Ishikawa (cell line): ENCODE results near the gene PCED1A.

Experiments
- CEBPB ChIP-seq: IDR thresholded peaks from 2 replicates; pipeline ENCODE4 v1.6.1; 2012
- CREB1 ChIP-seq: IDR thresholded peaks from 2 replicates; pipeline ENCODE4 v1.6.1; 2012; ENCODE audit warnings: low read depth
- EGR1 ChIP-seq: IDR thresholded peaks from 2 replicates; pipeline ENCODE4 v1.6.1; 2012
- EP300 ChIP-seq: IDR thresholded peaks from 2 replicates; pipeline ENCODE4 v1.6.1; 2012; ENCODE audit warnings: borderline replicate concordance
- FOXM1 ChIP-seq: IDR thresholded peaks from 2 replicates; pipeline ENCODE4 v1.6.1; 2012; ENCODE audit warnings: low read depth, borderline replicate concordance
- MAX ChIP-seq: IDR thresholded peaks from 2 replicates; pipeline ENCODE4 v1.6.1; 2012
- RAD21 ChIP-seq: IDR thresholded peaks from 2 replicates; pipeline ENCODE4 v1.6.1; 2012; ENCODE audit warnings: low read depth
- REST ChIP-seq: IDR thresholded peaks from 2 replicates; pipeline ENCODE4 v1.6.1; 2012; ENCODE audit warnings: low read depth, mild to moderate bottlenecking
- TAF1 ChIP-seq: IDR thresholded peaks from 2 replicates; pipeline ENCODE4 v1.6.1; 2012; ENCODE audit warnings: low read depth, mild to moderate bottlenecking
- TCF12 ChIP-seq: IDR thresholded peaks from 2 replicates; pipeline ENCODE4 v1.6.1; 2012; ENCODE audit warnings: low read depth
- YY1 ChIP-seq: IDR thresholded peaks from 2 replicates; pipeline ENCODE4 v1.6.1; 2012; ENCODE audit warnings: low read depth

- TF ChIP-seq TAF1 (no peak), RAD21 (no peak), YY1 (no peak), MAX (no peak), CREB1 (no peak), TCF12 (no peak), CEBPB (no peak), EP300 (no peak), REST (no peak), EGR1 (no peak), FOXM1 (no peak)
Measured at GRCh38 chr20:2878515-2878914, 38.1 kb upstream of the PCED1A start.
